GM18505 (cell line): ENCODE measurements around the gene CDCA8.

Experiments
- ATAC-seq: cut with Tn5 transposase; IDR thresholded peaks from one replicate; pipeline ENCODE4 v1.9.1; 2021; ENCODE audit not compliant: unreplicated experiment
- POLR2A ChIP-seq: IDR thresholded peaks from 4 replicates; pipeline ENCODE4 v1.6.1; 2011; ENCODE audit warnings: borderline replicate concordance; ENCODE audit not compliant: insufficient read depth, insufficient read length; ENCODE audit errors: extremely low read depth

Gene CDCA8

GRCh38 chr1:37692078-37692833 lies at the start of gene CDCA8:
Gene CDCA8, plus strand, starts transcription at chr1:37692516. Its CDS starts 175 bp downstream, at chr1:37692691.
- ATAC-seq = peak; percentile 76
- TF ChIP-seq POLR2A = peak; percentile 85

GRCh38 chr1:37647281-37647680 lies 45.0 kb upstream of the CDCA8 start:
- no peak for ATAC-seq
- TF ChIP-seq POLR2A = no peak

- no peak for ATAC-seq
- TF ChIP-seq POLR2A = no peak
Measured at GRCh38 chr1:37650173-37650572, 42.1 kb upstream of the CDCA8 start.

GRCh38 chr1:37650721-37651120 lies 41.6 kb upstream of the CDCA8 start:
- TF ChIP-seq POLR2A = no peak
- ATAC-seq = no peak

- no peak for ATAC-seq
- TF ChIP-seq POLR2A = no peak
Measured at GRCh38 chr1:37651803-37652202, 40.5 kb upstream of the CDCA8 start.

- no peak for ATAC-seq
- TF ChIP-seq POLR2A = no peak
Measured at GRCh38 chr1:37652976-37653375, 39.3 kb upstream of the CDCA8 start.

- no peak for ATAC-seq
- TF ChIP-seq POLR2A = no peak
Measured at GRCh38 chr1:37653906-37654305, 38.4 kb upstream of the CDCA8 start.

- no peak for ATAC-seq
- TF ChIP-seq POLR2A = no peak
Measured at GRCh38 chr1:37655274-37655673, 37.0 kb upstream of the CDCA8 start.

- TF ChIP-seq POLR2A = no peak
- ATAC-seq = no peak
Measured at GRCh38 chr1:37656026-37656425, 36.3 kb upstream of the CDCA8 start.

GRCh38 chr1:37656881-37657280 lies 35.4 kb upstream of the CDCA8 start:
- no peak for ATAC-seq
- TF ChIP-seq POLR2A = no peak

GRCh38 chr1:37657620-37658412 lies 34.5 kb upstream of the CDCA8 start:
- no peak for TF ChIP-seq POLR2A
- no peak for ATAC-seq

GRCh38 chr1:37658486-37658885 lies 33.8 kb upstream of the CDCA8 start:
- ATAC-seq = no peak
- no peak for TF ChIP-seq POLR2A

- no peak for TF ChIP-seq POLR2A
- no peak for ATAC-seq
Measured at GRCh38 chr1:37660664-37661063, 31.7 kb upstream of the CDCA8 start.

- TF ChIP-seq POLR2A = no peak
- ATAC-seq = no peak
Measured at GRCh38 chr1:37661401-37661800, 30.9 kb upstream of the CDCA8 start.

GRCh38 chr1:37662031-37662755 lies 30.1 kb upstream of the CDCA8 start:
- no peak for ATAC-seq
- TF ChIP-seq POLR2A = no peak
